Measurements from ENCODE around the gene KATNIP.

Gene KATNIP

GRCh38 chr16:27547134-27547533 is 2.8 kb upstream of the KATNIP start (continued):
- TF ChIP-seq, protein P1, sequence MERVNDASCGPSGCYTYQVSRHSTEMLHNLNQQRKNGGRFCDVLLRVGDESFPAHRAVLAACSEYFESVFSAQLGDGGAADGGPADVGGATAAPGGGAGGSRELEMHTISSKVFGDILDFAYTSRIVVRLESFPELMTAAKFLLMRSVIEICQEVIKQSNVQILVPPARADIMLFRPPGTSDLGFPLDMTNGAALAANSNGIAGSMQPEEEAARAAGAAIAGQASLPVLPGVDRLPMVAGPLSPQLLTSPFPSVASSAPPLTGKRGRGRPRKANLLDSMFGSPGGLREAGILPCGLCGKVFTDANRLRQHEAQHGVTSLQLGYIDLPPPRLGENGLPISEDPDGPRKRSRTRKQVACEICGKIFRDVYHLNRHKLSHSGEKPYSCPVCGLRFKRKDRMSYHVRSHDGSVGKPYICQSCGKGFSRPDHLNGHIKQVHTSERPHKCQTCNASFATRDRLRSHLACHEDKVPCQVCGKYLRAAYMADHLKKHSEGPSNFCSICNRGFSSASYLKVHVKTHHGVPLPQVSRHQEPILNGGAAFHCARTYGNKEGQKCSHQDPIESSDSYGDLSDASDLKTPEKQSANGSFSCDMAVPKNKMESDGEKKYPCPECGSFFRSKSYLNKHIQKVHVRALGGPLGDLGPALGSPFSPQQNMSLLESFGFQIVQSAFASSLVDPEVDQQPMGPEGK (tag by site-specific recombination; IDR thresholded peaks at IDR 0.05), result 0 out of 2 replicates have a peak, but pooled peaks have one; percentile 34
- TF ChIP-seq ZNF302 (tag by site-specific recombination; IDR thresholded peaks at IDR 0.05; ENCODE audit: low read depth), result no peak
- no peak for TF ChIP-seq ZNF10 (tag by site-specific recombination; IDR thresholded peaks at IDR 0.05)
- TF ChIP-seq PRDM1 (tag by site-specific recombination; IDR thresholded peaks at IDR 0.05), result peak; percentile 87
- no peak for TF ChIP-seq ZNF19 (tag by site-specific recombination; IDR thresholded peaks at IDR 0.05; ENCODE audit: low read depth)
- TF ChIP-seq, protein P2, sequence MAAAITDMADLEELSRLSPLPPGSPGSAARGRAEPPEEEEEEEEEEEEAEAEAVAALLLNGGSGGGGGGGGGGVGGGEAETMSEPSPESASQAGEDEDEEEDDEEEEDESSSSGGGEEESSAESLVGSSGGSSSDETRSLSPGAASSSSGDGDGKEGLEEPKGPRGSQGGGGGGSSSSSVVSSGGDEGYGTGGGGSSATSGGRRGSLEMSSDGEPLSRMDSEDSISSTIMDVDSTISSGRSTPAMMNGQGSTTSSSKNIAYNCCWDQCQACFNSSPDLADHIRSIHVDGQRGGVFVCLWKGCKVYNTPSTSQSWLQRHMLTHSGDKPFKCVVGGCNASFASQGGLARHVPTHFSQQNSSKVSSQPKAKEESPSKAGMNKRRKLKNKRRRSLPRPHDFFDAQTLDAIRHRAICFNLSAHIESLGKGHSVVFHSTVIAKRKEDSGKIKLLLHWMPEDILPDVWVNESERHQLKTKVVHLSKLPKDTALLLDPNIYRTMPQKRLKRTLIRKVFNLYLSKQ (tag by site-specific recombination; IDR thresholded peaks at IDR 0.05; ENCODE audit: borderline replicate concordance), result no peak
- TF ChIP-seq OVOL3 (tag by site-specific recombination; IDR thresholded peaks at IDR 0.05), result no peak
- TF ChIP-seq ZBTB7A (tag by site-specific recombination; IDR thresholded peaks at IDR 0.05; ENCODE audit: low read depth), result no peak
- TF ChIP-seq WT1 (tag by site-specific recombination; IDR thresholded peaks at IDR 0.05), result 0 out of 2 replicates have a peak, but pooled peaks have one; percentile 44
- no peak for TF ChIP-seq ZBTB21 (tag by site-specific recombination; IDR thresholded peaks at IDR 0.05)
- TF ChIP-seq KLF1 (tag by site-specific recombination; IDR thresholded peaks at IDR 0.05), result peak; percentile 25; the same call in 1 of the 2 replicates
- TF ChIP-seq ZFP41 (tag by site-specific recombination; IDR thresholded peaks at IDR 0.05; ENCODE audit: borderline replicate concordance), result no peak
- no peak for TF ChIP-seq BCL11B (tag by site-specific recombination; IDR thresholded peaks at IDR 0.05; ENCODE audit: low read depth)
- TF ChIP-seq, protein P3, sequence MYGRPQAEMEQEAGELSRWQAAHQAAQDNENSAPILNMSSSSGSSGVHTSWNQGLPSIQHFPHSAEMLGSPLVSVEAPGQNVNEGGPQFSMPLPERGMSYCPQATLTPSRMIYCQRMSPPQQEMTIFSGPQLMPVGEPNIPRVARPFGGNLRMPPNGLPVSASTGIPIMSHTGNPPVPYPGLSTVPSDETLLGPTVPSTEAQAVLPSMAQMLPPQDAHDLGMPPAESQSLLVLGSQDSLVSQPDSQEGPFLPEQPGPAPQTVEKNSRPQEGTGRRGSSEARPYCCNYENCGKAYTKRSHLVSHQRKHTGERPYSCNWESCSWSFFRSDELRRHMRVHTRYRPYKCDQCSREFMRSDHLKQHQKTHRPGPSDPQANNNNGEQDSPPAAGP (tag by site-specific recombination; IDR thresholded peaks at IDR 0.05), result peak; percentile 76
- TF ChIP-seq HOXA7 (CRISPR knock-in tag; IDR thresholded peaks at IDR 0.05; ENCODE audit: borderline replicate concordance), result no peak
- no peak for TF ChIP-seq ZNF558 (tag by site-specific recombination; IDR thresholded peaks at IDR 0.05)
- peak; percentile 78 for TF ChIP-seq ZFHX2 (tag by site-specific recombination; conservative IDR thresholded peaks at IDR 0.05)
- no peak for TF ChIP-seq MEIS1 (CRISPR knock-in tag; IDR thresholded peaks at IDR 0.05; ENCODE audit: borderline replicate concordance)
- TF ChIP-seq KLF9 (tag by site-specific recombination; IDR thresholded peaks at IDR 0.05; ENCODE audit: low read depth), result 0 out of 2 replicates have a peak, but pooled peaks have one; percentile 22
- TF ChIP-seq ZNF830 (tag by site-specific recombination; IDR thresholded peaks at IDR 0.05; ENCODE audit: low read depth), result no peak
- TF ChIP-seq ZBTB10 (tag by site-specific recombination; IDR thresholded peaks at IDR 0.05), result no peak
- TF ChIP-seq GLIS1 (tag by site-specific recombination; IDR thresholded peaks at IDR 0.05), result peak; percentile 71
- no peak for TF ChIP-seq ZNF580 (tag by site-specific recombination; IDR thresholded peaks at IDR 0.05)
- TF ChIP-seq ZNF664 (tag by site-specific recombination; IDR thresholded peaks at IDR 0.05), result peak; percentile 95; the same call in 1 of the 2 replicates
- peak; percentile 44; the same call in 1 of the 2 replicates for TF ChIP-seq ZBTB17 (tag by site-specific recombination; IDR thresholded peaks at IDR 0.05)

Measured in HEK293 (cell line).